Endothelial cell of umbilical vein (primary cell): ENCODE data around the gene DDX3X. TPM values are rescaled to one million over a fixed set of nuclear protein-coding genes. Genes with fewer than 3 reads are reported as not detected.

Experiments
- BruUV-seq: library from RNA; stranded (reverse); fragments of 400-500 nt; replicated peaks from 2 replicates; lab custom pipeline; 2021; lab: Mats Ljungman, UMichigan
- CTCF ChIA-PET: fragments of 300-600, 350-600 bp; sonication (Branson Sonifier 250); formaldehyde crosslinking; loops from one replicate; lab custom pipeline; 2021; ENCODE audit warnings: antibody characterized with exemption, inconsistent platforms; lab: Charles Lee
- POLR2A ChIA-PET: fragments of 300-600, 350-600 bp; sonication (Branson Sonifier 250); formaldehyde crosslinking; loops from one replicate; lab custom pipeline; 2021; ENCODE audit warnings: antibody characterized with exemption, inconsistent platforms; lab: Charles Lee
- DNase-seq: peaks from one replicate; pipeline ENCODE4 v3.0.0-alpha.2; 2011; ENCODE audit warnings: low read depth, low spot score
- FAIRE-seq: peaks from 2 replicates; lab custom pipeline; 2011; peaks lifted over from hg19 to GRCh38; lab: Jason Lieb, UNC
- H2AFZ ChIP-seq: 2 replicates; pipeline ENCODE4 v1.6.0; 2012; ENCODE audit warnings: low read depth, low read length, control low read depth, inconsistent platforms
- H3K27ac ChIP-seq: 2 replicates; pipeline ENCODE4 v1.5.1; 2011; ENCODE audit warnings: low read depth, mild to moderate bottlenecking, control low read depth, low read length, moderate library complexity; ENCODE audit not compliant: insufficient read depth
- H3K27me3 ChIP-seq, 2 experiments: 2 replicates each; pipeline versions ENCODE4 v1.6.0 to v1.6.1; 2011; ENCODE audit warnings: low read length in 2 of 2, mixed read lengths in 1 of 2; ENCODE audit not compliant: control insufficient read depth in 2 of 2, insufficient read depth in 2 of 2
- H3K36me3 ChIP-seq, 2 experiments: 2 replicates in 1 of 2; 3 replicates in 1 of 2; pipeline ENCODE4 v1.5.1; 2011; ENCODE audit warnings: low read length in 2 of 2, mild to moderate bottlenecking in 1 of 2, moderate library complexity in 1 of 2; ENCODE audit not compliant: control insufficient read depth in 2 of 2, insufficient read depth in 2 of 2; ENCODE audit errors: extremely low read depth in 1 of 2
- H3K4me1 ChIP-seq: 3 replicates; pipeline ENCODE4 v1.5.1; 2011; ENCODE audit warnings: mild to moderate bottlenecking, low read length; ENCODE audit not compliant: control insufficient read depth, insufficient read depth; ENCODE audit errors: extremely low read depth
- H3K4me2 ChIP-seq: 2 replicates; pipeline ENCODE4 v1.6.1; 2011; ENCODE audit warnings: low read length, control low read depth, mixed read lengths; ENCODE audit not compliant: insufficient read depth
- H3K4me3 ChIP-seq, 3 experiments: fragments of 200-600 bp in 1 of 3; sonication (generic), shearing (Covaris generic) in 1 of 3; replicated peaks in 1 of 3; 2 replicates each; pipeline ENCODE4 v1.5.1; 2011 to 2016; ENCODE audit warnings: control low read depth in 3 of 3, low read length in 3 of 3, mild to moderate bottlenecking in 2 of 3, inconsistent platforms in 1 of 3, low read depth in 1 of 3, moderate library complexity in 1 of 3; ENCODE audit not compliant: insufficient read depth in 1 of 3
- H3K79me2 ChIP-seq: 2 replicates; pipeline ENCODE4 v1.6.0; 2012; ENCODE audit warnings: low read length, inconsistent platforms; ENCODE audit not compliant: control insufficient read depth, insufficient read depth
- H3K9ac ChIP-seq: replicated peaks from 2 replicates; pipeline ENCODE3; 2011; ENCODE audit warnings: low read length, control low read depth; ENCODE audit not compliant: insufficient read depth; ENCODE audit errors: extremely low read depth
- H3K9me1 ChIP-seq: replicated peaks from 3 replicates; pipeline ENCODE4 v1.6.0; 2011; ENCODE audit warnings: mild to moderate bottlenecking, low read length; ENCODE audit not compliant: control insufficient read depth, insufficient read depth; ENCODE audit errors: extremely low read depth
- H3K9me3 ChIP-seq: replicated peaks from 2 replicates; pipeline ENCODE4 v1.5.1; 2012; ENCODE audit warnings: low read length, inconsistent platforms; ENCODE audit not compliant: control insufficient read depth, insufficient read depth
- H4K20me1 ChIP-seq: replicated peaks from 2 replicates; pipeline ENCODE3; 2011; ENCODE audit warnings: mild to moderate bottlenecking, low read length; ENCODE audit not compliant: control insufficient read depth, insufficient read depth; ENCODE audit errors: extremely low read depth
- CTCF ChIP-seq, 2 donors: IDR thresholded peaks; 1 replicate in 1 of 2; 2 replicates in 1 of 2; pipeline ENCODE4 v1.5.1; 2011; ENCODE audit warnings: low read length in 2 of 2, mild to moderate bottlenecking in 2 of 2, moderate library complexity in 2 of 2, control low read depth in 1 of 2, inconsistent platforms in 1 of 2, low read depth in 1 of 2; ENCODE audit not compliant: insufficient read depth in 1 of 2; ENCODE audit errors: extremely low read depth in 1 of 2
- EZH2 ChIP-seq: IDR thresholded peaks from 2 replicates; pipeline ENCODE4 v1.6.1; 2012; ENCODE audit warnings: borderline replicate concordance, low read depth, mild to moderate bottlenecking, moderate library complexity, low read length, inconsistent platforms; ENCODE audit not compliant: severe bottlenecking
- FOS ChIP-seq: IDR thresholded peaks from 2 replicates; pipeline ENCODE4 v1.6.1; 2011; ENCODE audit warnings: mild to moderate bottlenecking, low read length, moderate library complexity, borderline replicate concordance; ENCODE audit not compliant: insufficient read depth
- GATA2 ChIP-seq: IDR thresholded peaks from 2 replicates; pipeline ENCODE4 v1.7.0; 2011; ENCODE audit warnings: low read depth, mild to moderate bottlenecking, moderate library complexity, mixed read lengths, low read length; ENCODE audit not compliant: insufficient read length, insufficient read depth
- JUN ChIP-seq: IDR thresholded peaks from 2 replicates; pipeline ENCODE4 v1.6.1; 2011; ENCODE audit warnings: borderline replicate concordance, low read depth; ENCODE audit not compliant: insufficient read length, insufficient read depth
- MAX ChIP-seq: IDR thresholded peaks from 2 replicates; pipeline ENCODE4 v1.6.1; 2011; ENCODE audit not compliant: insufficient read depth, insufficient read length
- MYC ChIP-seq: IDR thresholded peaks from one replicate; pipeline ENCODE4 v1.6.1; 2011; ENCODE audit warnings: mild to moderate bottlenecking, low read depth, low read length
- POLR2A ChIP-seq: IDR thresholded peaks from 2 replicates; pipeline ENCODE4 v1.6.1; 2012; ENCODE audit warnings: low read depth, mild to moderate bottlenecking, control low read depth, low read length
- POLR2AphosphoS5 ChIP-seq: IDR thresholded peaks from 2 replicates; pipeline ENCODE4 v1.6.1; 2012; ENCODE audit warnings: low read depth, mild to moderate bottlenecking, control low read depth, low read length, moderate library complexity; ENCODE audit not compliant: insufficient read depth
- dilution Hi-C: fragments of 300-500 bp; cut with MboI; formaldehyde crosslinking; loops from one replicate; pipeline ENCODE4 v1.15.0; 2019; ENCODE audit warnings: low sequenced_read_pairs; ENCODE audit not compliant: extremely low pct_ligation_motif_present
- intact Hi-C: fragments of 100-400 bp; cut with micrococcal nuclease; formaldehyde crosslinking; loops from one replicate; pipeline ENCODE4 v1.10.0; 2022
- polyA plus RNA-seq, 4 experiments: library from polyadenylated mRNA; depleted of rRNA in 3 of 4; stranded (reverse) in 3 of 4; unstranded in 1 of 4; fragments of >200 nt; gene quantifications; 2 replicates each; pipeline versions ENCODE4 v1.2.1 to v1.2.3, GENCODE V29; 2011 to 2012; ENCODE audit warnings: missing spikeins in 1 of 4
- total RNA-seq: library from RNA; stranded (reverse); gene quantifications from 2 replicates; pipeline ENCODE4 v1.2.3, GENCODE V29; 2021

DDX3X gene
- total and polyA plus RNA-seq, 2 donors (not counting 3 experiments of a cell fraction or from before 2014, with no cell fraction given) = 48.5 to 300 TPM

GRCh38 chrX:41373989-41374606 lies 40.1 kb downstream of the DDX3X start:
- no peaks in the 10 kb centered on the region for H3K9me3 ChIP-seq
- TF ChIP-seq JUN (no peak), CTCF (IDR thresholded peaks at IDR 0.05; ENCODE audit: extremely low read depth in 1 of 2, insufficient read depth in 1 of 2, low read depth in 1 of 2, low read length in 2 of 2) (no peak), EZH2 (no peak), GATA2 (no peak), POLR2A (no peak), FOS (no peak), POLR2AphosphoS5 (no peak), MYC (no peak), MAX (no peak)
- FAIRE-seq = peak; percentile 80
- H3K4me2 ChIP-seq = no peak overlapping the region
- POLR2A ChIA-PET = no interaction called here
- CTCF ChIA-PET = no interaction called here
- BruUV-seq = no TSS peak
- intact Hi-C loops = no loop called here
- H3K4me3 ChIP-seq = no peak overlapping the region
- no peak overlapping the region for H3K27ac ChIP-seq
- H4K20me1 ChIP-seq = no peaks in the 10 kb centered on the region
- H3K4me1 ChIP-seq = no peaks in the 10 kb centered on the region
- no peak overlapping the region for H3K9ac ChIP-seq
- no peaks in the 10 kb centered on the region for H3K79me2 ChIP-seq
- dilution Hi-C loops = no loop called here
- no peak overlapping the region for H2AFZ ChIP-seq
- H3K36me3 ChIP-seq = no peaks in the 10 kb centered on the region
- H3K27me3 ChIP-seq = no peaks in the 10 kb centered on the region
- H3K9me1 ChIP-seq = no peaks in the 10 kb centered on the region
- DNase-seq = no peak
